ENCODE measurements around the gene ESF1.
"Not testable (repeated sequence)": the region's sequence is repeated elsewhere in the genome, so short reads cannot be mapped to it uniquely, and the experiment has no call there.

ESF1 gene

DNA sequence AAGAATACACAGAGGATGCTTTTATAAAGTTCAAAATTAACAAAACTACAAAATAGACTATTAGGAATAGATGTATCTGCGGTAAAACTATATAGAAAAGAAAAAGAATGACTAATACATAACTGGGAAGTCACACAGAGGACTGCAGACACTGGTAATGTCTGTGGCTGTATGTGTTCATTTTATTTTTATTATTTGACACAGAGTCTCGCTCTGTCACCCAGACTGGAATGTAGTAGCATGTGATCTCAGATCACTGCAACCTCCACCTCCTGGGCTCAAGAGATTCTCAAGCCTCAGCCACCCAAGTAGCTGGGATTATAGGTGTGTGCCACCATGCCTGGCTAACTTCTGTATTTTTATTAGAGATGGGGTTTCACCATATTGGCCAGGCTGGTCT is 38.9 kb downstream of the ESF1 start:
- in situ Hi-C loops (cut with HindIII; ENCODE audit: low pct_unique_long_range_greater_than_20kb, low sequenced_read_pairs), result no loop called here
- no peak for TF ChIP-seq JUND (IDR thresholded peaks at IDR 0.05; ENCODE audit: low read depth)
- DNase-seq (ENCODE audit: low read depth in 1 of 2, low spot score in 1 of 2), result no peak

DNA sequence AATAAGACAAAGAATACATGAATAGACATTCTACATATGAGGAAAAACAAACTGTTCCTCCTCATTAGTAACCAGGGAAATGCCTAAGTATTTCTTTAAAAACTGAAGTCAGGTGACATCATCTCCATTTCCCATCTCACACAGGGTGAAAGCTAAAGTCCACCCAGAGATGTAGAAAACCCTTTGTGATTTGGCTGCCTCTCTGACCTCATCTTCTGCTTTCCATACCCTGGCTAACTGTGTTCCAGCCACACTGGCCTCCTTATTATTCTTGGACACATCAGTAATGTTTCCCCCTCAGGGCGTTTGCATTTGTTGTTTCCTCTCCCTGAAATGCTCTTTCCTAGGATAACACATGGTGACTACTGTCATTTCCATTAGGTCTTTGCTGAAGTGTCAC is 40.4 kb downstream of the ESF1 start:
- peak in 1 of 2 experiments; percentile 38 for DNase-seq (ENCODE audit: low read depth in 1 of 2, low spot score in 1 of 2)
- in situ Hi-C loops (cut with HindIII; ENCODE audit: low pct_unique_long_range_greater_than_20kb, low sequenced_read_pairs), result no loop called here
- TF ChIP-seq JUND (IDR thresholded peaks at IDR 0.05; ENCODE audit: low read depth), result no peak

DNA sequence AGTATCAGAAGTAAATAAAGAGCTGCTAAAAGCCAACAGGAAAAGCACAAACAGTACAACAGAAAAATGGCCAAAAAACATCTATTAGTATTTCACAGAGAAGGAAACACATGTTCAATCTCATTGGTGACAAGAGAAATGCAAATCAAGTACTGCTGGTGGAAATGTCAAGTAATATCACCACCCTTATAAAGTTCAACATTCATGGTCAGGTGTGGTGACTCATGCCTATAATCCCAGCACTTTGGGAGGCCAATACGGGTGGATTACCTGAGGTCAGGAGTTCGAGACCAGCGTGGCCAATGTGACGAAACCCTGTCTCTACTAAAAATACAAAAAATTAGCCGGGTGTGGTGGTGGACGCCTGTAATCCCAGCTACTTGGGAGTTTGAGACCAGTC is 42.8 kb downstream of the ESF1 start:
- no peak for DNase-seq (ENCODE audit: low read depth in 1 of 2, low spot score in 1 of 2)
- in situ Hi-C loops (cut with HindIII; ENCODE audit: low pct_unique_long_range_greater_than_20kb, low sequenced_read_pairs), result no loop called here
- no peak for TF ChIP-seq JUND (IDR thresholded peaks at IDR 0.05; ENCODE audit: low read depth)

DNA sequence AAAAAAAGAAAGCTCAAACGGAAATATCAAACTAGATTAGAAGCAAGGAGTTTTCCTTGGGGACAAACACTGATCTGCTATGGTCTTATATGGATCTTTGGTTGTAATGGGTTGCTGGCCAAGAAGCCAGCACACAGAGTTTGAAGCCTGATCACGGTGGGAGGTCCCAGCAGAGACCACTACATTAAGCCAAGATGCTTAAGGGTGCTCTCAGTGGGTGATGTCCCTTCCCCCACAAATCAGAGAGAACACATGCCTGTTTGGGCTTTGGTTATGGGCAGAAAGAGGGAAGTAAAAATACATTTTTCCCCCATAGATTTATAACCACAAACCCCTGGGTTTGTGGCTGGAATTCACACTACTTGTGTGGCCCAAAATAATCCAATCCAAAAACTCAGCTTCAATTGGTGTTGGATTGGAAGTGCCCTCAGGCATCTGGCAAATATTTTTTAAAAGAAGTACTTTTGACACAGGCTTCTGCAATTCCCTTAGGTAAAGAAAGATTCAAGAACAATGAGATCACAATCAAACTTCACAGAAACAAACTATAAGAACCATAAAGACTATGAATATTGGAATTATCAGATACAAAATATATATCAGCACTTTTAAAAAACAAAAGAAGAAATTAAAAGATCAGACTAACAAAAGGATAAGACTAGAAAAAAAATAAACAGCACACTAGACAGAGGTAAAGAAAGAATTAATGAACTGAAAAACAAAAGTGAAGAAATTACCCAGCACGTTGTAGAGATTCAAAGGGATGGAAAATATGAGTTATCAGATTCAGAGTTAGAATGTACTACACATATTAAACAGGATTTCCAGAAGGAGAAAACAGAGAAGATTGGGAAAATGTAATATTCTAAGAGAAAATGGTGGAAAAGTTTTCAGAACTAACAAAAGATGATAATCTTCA is 44.7 kb downstream of the ESF1 start:
- in situ Hi-C loops (cut with HindIII; ENCODE audit: low pct_unique_long_range_greater_than_20kb, low sequenced_read_pairs), result no loop called here
- TF ChIP-seq JUND (IDR thresholded peaks at IDR 0.05; ENCODE audit: low read depth), result no peak
- DNase-seq (ENCODE audit: low read depth in 1 of 2, low spot score in 1 of 2), result no peak

DNA sequence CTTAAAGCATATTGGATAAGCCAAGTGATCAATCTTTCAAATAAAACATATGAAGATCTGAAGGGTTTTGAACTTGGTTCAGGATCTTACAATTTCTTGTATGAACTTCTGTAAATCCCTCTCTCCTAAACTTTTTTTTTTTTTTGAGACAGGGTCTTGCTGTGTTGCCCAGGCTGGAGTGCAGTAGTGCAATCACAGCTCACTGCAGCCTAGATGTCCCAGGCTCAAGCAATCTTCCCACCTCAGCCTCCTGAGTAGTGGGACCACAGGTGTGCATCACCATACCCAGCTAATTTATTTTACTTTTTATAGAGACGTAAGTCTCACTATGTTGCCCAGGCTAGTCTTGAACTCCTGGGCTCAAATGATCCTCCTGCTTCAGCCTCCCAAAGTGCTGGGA is 46.5 kb downstream of the ESF1 start:
- DNase-seq (ENCODE audit: low read depth in 1 of 2, low spot score in 1 of 2); in situ Hi-C loops (cut with HindIII; ENCODE audit: low pct_unique_long_range_greater_than_20kb, low sequenced_read_pairs): not testable (repeated sequence)

DNA sequence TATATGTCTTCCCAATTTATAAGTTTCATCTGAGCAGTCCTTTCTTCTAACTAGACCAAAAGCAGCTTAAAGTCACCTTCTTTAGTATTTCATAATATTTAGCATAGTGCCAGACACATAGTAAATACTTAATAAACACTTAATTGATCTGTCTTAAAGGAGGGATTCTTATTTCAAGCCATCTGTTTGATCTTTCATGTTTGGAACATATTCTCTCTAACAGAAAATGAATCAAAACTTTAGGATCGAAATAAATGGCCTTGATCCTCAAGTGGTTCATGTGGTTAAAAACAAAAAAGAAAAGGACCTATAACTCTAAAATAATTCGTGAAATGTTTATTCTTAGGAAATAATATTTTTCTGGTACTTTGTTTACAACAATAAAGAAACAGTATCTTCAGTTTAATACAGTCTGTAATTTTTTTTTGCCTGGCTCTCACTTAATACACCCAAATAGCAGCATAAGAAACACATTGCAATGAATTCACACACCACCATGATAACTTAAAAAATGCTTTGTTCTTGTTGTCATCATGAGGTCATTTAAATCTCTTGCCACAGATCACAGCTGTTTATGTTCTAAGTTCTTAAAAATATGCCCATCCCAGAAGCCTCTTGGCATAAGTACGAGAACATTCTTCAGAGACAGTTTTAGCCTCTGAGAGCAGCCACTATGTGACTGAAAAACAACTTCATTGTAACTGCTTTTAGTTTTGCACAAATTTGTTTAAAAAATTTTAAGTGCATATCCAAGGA is 48.1 kb downstream of the ESF1 start:
- no peak for TF ChIP-seq JUND (IDR thresholded peaks at IDR 0.05; ENCODE audit: low read depth)
- in situ Hi-C loops (cut with HindIII; ENCODE audit: low pct_unique_long_range_greater_than_20kb, low sequenced_read_pairs), result no loop called here
- no peak for DNase-seq (ENCODE audit: low read depth in 1 of 2, low spot score in 1 of 2)

DNA sequence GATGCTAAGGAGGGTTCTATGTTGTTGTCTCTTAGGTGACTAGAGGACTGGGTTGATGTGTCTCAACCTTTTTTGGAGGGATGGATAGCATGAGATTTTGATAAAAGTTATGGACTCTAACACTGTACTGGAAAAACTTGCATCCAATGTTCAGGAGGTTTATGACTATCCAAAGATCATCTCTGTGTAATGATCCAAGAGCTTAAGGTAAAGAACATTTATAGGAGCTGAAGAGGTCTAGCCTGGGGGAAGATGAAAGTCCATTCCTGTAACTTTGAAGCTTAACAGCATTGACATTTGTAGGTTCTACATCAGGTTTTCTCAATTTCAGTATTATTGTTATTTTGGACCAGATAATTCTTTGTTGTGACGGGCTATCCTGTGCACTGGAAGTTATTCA is 48.9 kb downstream of the ESF1 start:
- TF ChIP-seq JUND (IDR thresholded peaks at IDR 0.05; ENCODE audit: low read depth), result no peak
- in situ Hi-C loops (cut with HindIII; ENCODE audit: low pct_unique_long_range_greater_than_20kb, low sequenced_read_pairs), result no loop called here
- no peak for DNase-seq (ENCODE audit: low read depth in 1 of 2, low spot score in 1 of 2)

DNA sequence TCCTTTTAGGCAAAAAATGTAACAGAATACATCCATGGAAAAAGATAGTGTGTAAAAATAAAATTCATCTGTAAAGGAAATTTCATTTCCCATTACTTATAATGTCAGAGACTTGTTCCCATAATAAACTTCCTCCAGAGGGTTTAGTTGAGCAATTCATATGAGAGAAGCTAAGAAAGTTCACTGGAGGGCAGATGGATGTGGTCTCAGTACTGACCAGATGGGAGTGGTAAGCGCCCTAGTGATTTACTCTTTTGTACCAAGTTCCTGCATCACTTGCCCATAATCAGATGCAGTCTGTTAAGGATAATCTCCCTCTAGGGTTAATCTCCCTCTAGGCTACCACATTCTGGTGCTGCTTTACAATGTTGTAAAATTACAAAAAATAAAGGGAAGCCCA is 61.7 kb downstream of the ESF1 start:
- TF ChIP-seq JUND (IDR thresholded peaks at IDR 0.05; ENCODE audit: low read depth), result no peak
- in situ Hi-C loops (cut with HindIII; ENCODE audit: low pct_unique_long_range_greater_than_20kb, low sequenced_read_pairs), result no loop called here
- no peak for DNase-seq (ENCODE audit: low read depth in 1 of 2, low spot score in 1 of 2)

DNA sequence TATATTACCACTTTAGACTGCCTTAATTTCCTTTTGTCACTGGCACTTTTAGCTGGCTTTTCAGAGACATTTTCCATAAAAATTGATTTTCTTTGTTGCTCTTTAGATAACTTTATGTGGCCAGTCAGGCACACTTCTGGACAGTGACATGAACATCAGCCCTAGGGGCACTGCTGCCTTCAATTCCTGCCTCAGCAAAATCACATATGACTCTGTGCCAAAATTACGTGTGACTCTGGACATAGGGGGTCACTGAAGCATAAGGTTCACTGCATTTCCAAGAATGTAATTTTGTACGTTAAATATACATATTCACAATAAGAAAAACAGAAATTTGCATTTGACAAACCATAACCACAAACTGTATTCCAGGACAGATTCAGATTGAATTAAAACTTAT is 66.5 kb downstream of the ESF1 start:
- no peak for DNase-seq (ENCODE audit: low read depth in 1 of 2, low spot score in 1 of 2)
- in situ Hi-C loops (cut with HindIII; ENCODE audit: low pct_unique_long_range_greater_than_20kb, low sequenced_read_pairs), result no loop called here
- TF ChIP-seq JUND (IDR thresholded peaks at IDR 0.05; ENCODE audit: low read depth), result no peak

DNA sequence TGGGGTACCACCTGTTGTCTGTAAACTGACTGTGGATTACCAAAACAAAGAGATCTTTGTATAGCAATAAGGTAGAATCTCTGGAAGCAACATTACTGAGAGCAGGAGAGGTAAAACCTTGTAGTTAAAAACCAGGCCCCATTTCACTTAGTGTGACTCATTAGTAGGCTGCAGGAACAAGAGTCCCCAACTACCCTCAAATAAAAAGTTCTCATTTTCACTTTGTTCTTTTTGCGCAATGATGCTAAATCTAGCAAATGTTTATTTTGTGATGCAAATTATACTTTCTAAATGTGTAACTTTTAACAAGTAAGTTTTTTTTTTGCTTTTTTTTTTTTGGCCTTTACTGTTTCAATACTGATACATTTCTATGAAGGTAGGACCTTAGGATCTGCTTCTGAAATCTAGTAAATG is 67.1 kb downstream of the ESF1 start:
- no peak for DNase-seq (ENCODE audit: low read depth in 1 of 2, low spot score in 1 of 2)
- TF ChIP-seq JUND (IDR thresholded peaks at IDR 0.05; ENCODE audit: low read depth), result no peak
- in situ Hi-C loops (cut with HindIII; ENCODE audit: low pct_unique_long_range_greater_than_20kb, low sequenced_read_pairs), result no loop called here

DNA sequence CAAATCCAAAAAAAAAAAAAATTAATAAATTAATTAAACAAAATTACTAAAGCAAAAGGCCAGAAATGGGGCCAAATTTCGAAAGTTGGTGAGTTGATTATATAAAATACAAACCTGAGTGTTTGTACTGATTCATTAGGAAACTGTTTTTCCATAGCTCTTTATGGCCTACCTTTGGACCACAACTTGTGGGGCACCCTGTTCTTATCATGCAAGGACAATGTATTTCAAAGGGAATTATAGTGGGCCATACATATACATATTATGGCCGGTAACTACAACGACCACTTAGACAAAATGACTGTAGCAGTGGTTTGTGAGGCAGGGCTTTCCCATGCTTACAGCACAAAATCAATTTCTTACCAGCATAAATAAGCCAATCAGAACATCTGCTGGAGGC is 69.5 kb downstream of the ESF1 start:
- no peak for DNase-seq (ENCODE audit: low read depth in 1 of 2, low spot score in 1 of 2)
- no peak for TF ChIP-seq JUND (IDR thresholded peaks at IDR 0.05; ENCODE audit: low read depth)

DNA sequence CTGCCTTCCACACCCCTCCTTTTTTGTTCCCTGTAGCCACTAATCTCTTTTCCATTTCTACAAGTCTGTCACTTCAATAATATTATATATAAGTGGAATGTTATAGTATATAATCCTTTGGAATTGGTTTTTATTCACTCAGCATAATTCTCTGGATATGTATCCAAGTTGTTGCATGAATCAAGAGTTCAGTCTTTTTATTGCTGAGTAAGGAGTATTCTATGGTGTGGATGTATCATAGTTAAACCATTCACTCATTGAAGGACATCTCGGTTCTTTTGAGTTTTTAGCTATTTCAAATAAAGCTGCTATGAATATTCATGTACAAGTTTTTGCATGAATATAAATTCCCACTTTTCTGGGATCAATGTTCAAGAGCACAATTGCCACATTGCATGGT is 76.5 kb downstream of the ESF1 start:
- TF ChIP-seq JUND (IDR thresholded peaks at IDR 0.05; ENCODE audit: low read depth), result no peak
- no peak for DNase-seq (ENCODE audit: low read depth in 1 of 2, low spot score in 1 of 2)
- in situ Hi-C loops (cut with HindIII; ENCODE audit: low pct_unique_long_range_greater_than_20kb, low sequenced_read_pairs), result no loop called here

More for the DNA sequence above, 69.5 kb downstream of the ESF1 start:
- in situ Hi-C loops (cut with HindIII; ENCODE audit: low pct_unique_long_range_greater_than_20kb, low sequenced_read_pairs), result no loop called here

DNA sequence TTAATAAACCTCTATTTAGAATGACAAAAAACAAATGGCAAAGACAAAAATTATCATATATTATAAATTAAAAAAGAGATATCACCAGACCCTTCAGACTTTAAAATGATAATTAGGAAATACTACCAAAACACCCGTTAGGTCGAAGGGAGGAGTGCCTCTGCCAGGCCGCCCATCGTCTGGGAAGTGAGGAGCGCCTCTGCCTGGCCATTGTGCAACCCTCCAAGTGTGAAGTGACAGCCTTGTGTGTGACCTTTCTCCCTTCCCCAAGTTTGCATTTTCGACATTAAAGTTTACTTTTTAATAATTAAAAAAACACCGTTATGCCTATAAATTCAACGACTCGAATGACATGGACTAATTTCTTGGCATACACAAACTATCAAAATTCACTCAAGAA is 81.5 kb downstream of the ESF1 start:
- TF ChIP-seq JUND (IDR thresholded peaks at IDR 0.05; ENCODE audit: low read depth), result no peak
- in situ Hi-C loops (cut with HindIII; ENCODE audit: low pct_unique_long_range_greater_than_20kb, low sequenced_read_pairs), result no loop called here
- DNase-seq (ENCODE audit: low read depth in 1 of 2, low spot score in 1 of 2), result no peak

Data from T47D (cell line).